OCI-M2 (cell line): ENCODE data around the gene S1PR5.
A peak's percentile ranks its signal among the peaks of the same experiment; 100 is the strongest.
"Not testable (repeated sequence)": the region's sequence is repeated elsewhere in the genome, so short reads cannot be mapped to it uniquely, and the experiment has no call there.

Source experiments
- DNase-seq: peaks from one replicate; lab custom pipeline; 2025; ENCODE audit not compliant: unreplicated experiment; lab: John Stamatoyannopoulos, UW

Gene S1PR5

GRCh38 chr19:10544753-10545251 is 27.6 kb upstream of the S1PR5 start:
- DNase-seq: no peak

GRCh38 chr19:10544242-10544752 is 27.1 kb upstream of the S1PR5 start:
- no peak for DNase-seq

- peak; percentile 100 for DNase-seq
These were observed 26.4 kb upstream of the S1PR5 start, which contains the start of gene ATG4D for GRCh38 chr19:10543420-10544241. ATG4D (plus strand) TSS chr19:10543904; CDS start chr19:10544091, 187 bp downstream.

- DNase-seq: no peak
These were observed 25.8 kb upstream of the S1PR5 start for GRCh38 chr19:10543059-10543419.

- not testable (repeated sequence) for DNase-seq
These were observed 21.8 kb upstream of the S1PR5 start for GRCh38 chr19:10539016-10539415.

GRCh38 chr19:10538204-10538983 is 21.1 kb upstream of the S1PR5 start:
- DNase-seq: no peak

GRCh38 chr19:10537668-10538067 is 20.4 kb upstream of the S1PR5 start:
- no peak for DNase-seq

- no peak for DNase-seq
These were observed 18.4 kb upstream of the S1PR5 start for GRCh38 chr19:10535613-10536012.

- DNase-seq: no peak
These were observed 16.6 kb upstream of the S1PR5 start for GRCh38 chr19:10533646-10534386.

GRCh38 chr19:10532457-10532856 is 15.2 kb upstream of the S1PR5 start:
- DNase-seq: no peak

GRCh38 chr19:10526887-10527286 is 9.6 kb upstream of the S1PR5 start:
- not testable (repeated sequence) for DNase-seq

- no peak for DNase-seq
These were observed 8.4 kb upstream of the S1PR5 start for GRCh38 chr19:10525636-10526035.

- DNase-seq: no peak
These were observed 5.9 kb upstream of the S1PR5 start for GRCh38 chr19:10523135-10523636.

- no peak for DNase-seq
These were observed 4.4 kb upstream of the S1PR5 start for GRCh38 chr19:10521461-10522171.

GRCh38 chr19:10520652-10521318 is 3.5 kb upstream of the S1PR5 start:
- no peak for DNase-seq

- no peak for DNase-seq
These were observed 2.2 kb upstream of the S1PR5 start for GRCh38 chr19:10519421-10519820.

- no peak for DNase-seq
These were observed 1.5 kb upstream of the S1PR5 start for GRCh38 chr19:10518444-10519361.

GRCh38 chr19:10517760-10518443 is 655 bp upstream of the S1PR5 start:
- peak; percentile 98 for DNase-seq
